GM12874 (cell line): ENCODE results near the gene GRIK3.

Experiments used
- CTCF ChIP-seq: IDR thresholded peaks from 2 replicates; pipeline ENCODE4 v1.5.1; 2011; ENCODE audit warnings: low read depth, mild to moderate bottlenecking, control low read depth, low read length, moderate library complexity; ENCODE audit not compliant: insufficient read depth

GRIK3 gene

GRCh38 chr1:36981771-36982622 is 52.3 kb downstream of the GRIK3 start:
- TF ChIP-seq CTCF, result no peak

- TF ChIP-seq CTCF, result no peak
Observed at GRCh38 chr1:36981126-36981525, 53.2 kb downstream of the GRIK3 start.

- TF ChIP-seq CTCF, result no peak
Observed at GRCh38 chr1:36977731-36978406, 56.4 kb downstream of the GRIK3 start.

- TF ChIP-seq CTCF, result no peak
Observed at GRCh38 chr1:36975642-36976041, 58.7 kb downstream of the GRIK3 start.

GRCh38 chr1:36973056-36973455 is 61.3 kb downstream of the GRIK3 start:
- no peak for TF ChIP-seq CTCF

GRCh38 chr1:36971852-36972618 is 62.3 kb downstream of the GRIK3 start:
- TF ChIP-seq CTCF, result no peak

GRCh38 chr1:36968730-36969129 is 65.6 kb downstream of the GRIK3 start:
- no peak for TF ChIP-seq CTCF
